Mesendoderm (in vitro differentiated cells): ENCODE measurements around the gene VTCN1.

Experiments
- DNase-seq: peaks from one replicate; pipeline ENCODE4 v3.0.0; 2013
- H2AK5ac ChIP-seq: 2 replicates; pipeline ENCODE4 v1.6.1; 2013; ENCODE audit warnings: low read length, inconsistent platforms
- H2BK120ac ChIP-seq: 2 replicates; pipeline ENCODE4 v1.6.1; 2013; ENCODE audit warnings: low read depth, mild to moderate bottlenecking, low read length, moderate library complexity, mixed read lengths
- H2BK15ac ChIP-seq: replicated peaks from 2 replicates; pipeline ENCODE4 v1.6.1; 2013; ENCODE audit warnings: low read depth, mild to moderate bottlenecking, moderate library complexity
- H2BK5ac ChIP-seq: 2 replicates; pipeline ENCODE4 v1.6.1; 2013; ENCODE audit warnings: low read length, inconsistent platforms
- H3K18ac ChIP-seq: 2 replicates; pipeline ENCODE4 v1.6.1; 2013; ENCODE audit warnings: mild to moderate bottlenecking, low read length, mixed read lengths
- H3K23ac ChIP-seq: one replicate; pipeline ENCODE4 v1.6.1; 2013; ENCODE audit warnings: low read length
- H3K27ac ChIP-seq: 2 replicates; pipeline ENCODE4 v1.5.1; 2013; ENCODE audit warnings: low read depth, mild to moderate bottlenecking, inconsistent platforms, low read length, moderate library complexity
- H3K27me3 ChIP-seq: 2 replicates; pipeline ENCODE4 v1.6.1; 2013; ENCODE audit warnings: low read length, control low read depth, mild to moderate bottlenecking, inconsistent platforms; ENCODE audit not compliant: insufficient read depth, poor library complexity
- H3K36me3 ChIP-seq: 2 replicates; pipeline ENCODE4 v1.6.1; 2013; ENCODE audit warnings: low read length, inconsistent platforms; ENCODE audit not compliant: control insufficient read depth, insufficient read depth
- H3K4ac ChIP-seq: one replicate; pipeline ENCODE4 v1.6.1; 2013; ENCODE audit warnings: low read depth, mild to moderate bottlenecking, low read length, moderate library complexity
- H3K4me1 ChIP-seq: 2 replicates; pipeline ENCODE4 v1.6.1; 2013; ENCODE audit warnings: low read depth, low read length, inconsistent platforms; ENCODE audit not compliant: control insufficient read depth
- H3K4me2 ChIP-seq: 2 replicates; pipeline ENCODE4 v1.6.1; 2013; ENCODE audit warnings: low read length
- H3K4me3 ChIP-seq: 2 replicates; pipeline ENCODE4 v1.5.1; 2013; ENCODE audit warnings: mild to moderate bottlenecking, low read length
- H3K56ac ChIP-seq: one replicate; pipeline ENCODE4 v1.6.1; 2013; ENCODE audit warnings: low read length
- H3K79me1 ChIP-seq: 2 replicates; pipeline ENCODE4 v1.6.1; 2013; ENCODE audit warnings: low read length, inconsistent platforms
- H3K79me2 ChIP-seq: 2 replicates; pipeline ENCODE4 v1.6.1; 2013; ENCODE audit warnings: mild to moderate bottlenecking, low read length; ENCODE audit not compliant: control insufficient read depth, insufficient read depth
- H3K9ac ChIP-seq: 2 replicates; pipeline ENCODE4 v1.6.1; 2013; ENCODE audit warnings: low read length, inconsistent platforms
- H4K5ac ChIP-seq: one replicate; pipeline ENCODE4 v1.6.1; 2013; ENCODE audit warnings: low read length
- H4K8ac ChIP-seq: one replicate; pipeline ENCODE4 v1.6.1; 2013; ENCODE audit warnings: low read depth, mild to moderate bottlenecking, control low read depth, low read length, moderate library complexity
- WGBS: extraction: QIAGEN DNeasy Blood & Tissue Kit; methylation state at CpG from one replicate; pipeline ENCODE4 v1.1.7; 2013; ENCODE audit warnings: low lambda C conversion rate, missing lambda C conversion rate; ENCODE audit not compliant: insufficient coverage; ENCODE audit errors: extremely low coverage; 5-methylcytosine and 5-hydroxymethylcytosine counted together

VTCN1 gene

DNA sequence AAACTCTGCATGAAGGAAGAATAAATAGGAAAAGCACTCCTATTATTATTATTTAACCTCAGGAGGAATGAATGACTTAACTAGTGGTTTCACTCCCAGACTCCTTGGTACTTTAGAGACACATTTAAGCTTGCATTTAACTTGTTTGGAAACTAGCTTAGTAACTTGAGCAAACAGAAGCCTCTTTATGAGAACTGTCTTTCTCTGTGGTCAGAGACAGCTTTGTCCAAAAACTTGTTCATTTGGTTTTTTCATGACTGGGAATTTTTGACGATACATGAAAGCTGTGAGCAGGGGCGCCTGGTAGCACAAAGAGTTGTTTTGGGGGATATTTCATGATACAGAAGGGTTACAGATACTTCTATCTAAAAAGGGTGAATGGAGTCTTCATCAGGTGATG is 33.6 kb upstream of the VTCN1 start:
- Histone ChIP-seq H3K4ac (no peak overlapping the region), H2BK120ac (no peak overlapping the region), H2BK5ac (no peak overlapping the region), H3K36me3 (no peaks in the 10 kb centered on the region), H2AK5ac (no peak overlapping the region), H3K79me1 (no peaks in the 10 kb centered on the region), H3K4me3 (no peak overlapping the region), H3K27ac (no peak overlapping the region), H3K4me1 (no peaks in the 10 kb centered on the region), H2BK15ac (no peak overlapping the region), H3K9ac (no peak overlapping the region), H3K18ac (no peak overlapping the region), H3K23ac (no peak overlapping the region), H3K56ac (no peak overlapping the region), H3K79me2 (no peaks in the 10 kb centered on the region), H3K27me3 (no peaks in the 10 kb centered on the region), H3K4me2 (no peak overlapping the region), H4K8ac (no peak overlapping the region), H4K5ac (no peak overlapping the region)
- WGBS: no CpG with 5 or more reads among the region's 2 CpGs
- DNase-seq: no peak

DNA sequence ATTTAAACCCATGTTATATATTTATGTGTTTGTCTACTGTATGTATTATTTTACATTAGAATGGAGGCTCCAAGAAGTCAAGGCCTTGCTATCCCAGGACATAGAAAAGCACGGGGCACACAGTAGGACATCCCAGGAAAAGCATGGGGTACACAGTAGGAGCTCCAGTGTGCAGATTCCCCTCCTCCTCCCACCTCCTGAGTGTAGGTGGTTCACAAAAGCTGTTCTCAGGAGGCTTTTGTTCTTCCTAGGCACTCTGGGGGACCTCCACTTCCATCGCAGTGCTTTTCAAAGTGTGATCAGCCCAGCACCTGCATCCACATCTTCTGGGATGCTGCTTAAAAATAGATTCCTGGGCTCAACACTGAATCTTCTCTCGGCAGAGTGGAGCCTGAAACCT is 30.8 kb upstream of the VTCN1 start:
- H2BK15ac ChIP-seq: no peak overlapping the region
- DNase-seq: no peak
- H3K27ac ChIP-seq: no peak overlapping the region
- no peak overlapping the region for H3K9ac ChIP-seq
- no peaks in the 10 kb centered on the region for H3K79me1 ChIP-seq
- H3K56ac ChIP-seq: no peak overlapping the region
- H3K36me3 ChIP-seq: no peaks in the 10 kb centered on the region
- H3K27me3 ChIP-seq: no peaks in the 10 kb centered on the region
- no peak overlapping the region for H2AK5ac ChIP-seq
- no peak overlapping the region for H2BK120ac ChIP-seq
- WGBS: no CpG with 5 or more reads among the region's 3 CpGs
- H3K4ac ChIP-seq: no peak overlapping the region
- no peak overlapping the region for H4K5ac ChIP-seq
- H3K79me2 ChIP-seq: no peaks in the 10 kb centered on the region
- no peak overlapping the region for H3K18ac ChIP-seq
- peaks cover 4% of the 10 kb centered on the region for H3K4me1 ChIP-seq
- H2BK5ac ChIP-seq: no peak overlapping the region
- no peak overlapping the region for H3K4me3 ChIP-seq
- H3K23ac ChIP-seq: no peak overlapping the region
- H3K4me2 ChIP-seq: no peak overlapping the region
- H4K8ac ChIP-seq: no peak overlapping the region

DNA sequence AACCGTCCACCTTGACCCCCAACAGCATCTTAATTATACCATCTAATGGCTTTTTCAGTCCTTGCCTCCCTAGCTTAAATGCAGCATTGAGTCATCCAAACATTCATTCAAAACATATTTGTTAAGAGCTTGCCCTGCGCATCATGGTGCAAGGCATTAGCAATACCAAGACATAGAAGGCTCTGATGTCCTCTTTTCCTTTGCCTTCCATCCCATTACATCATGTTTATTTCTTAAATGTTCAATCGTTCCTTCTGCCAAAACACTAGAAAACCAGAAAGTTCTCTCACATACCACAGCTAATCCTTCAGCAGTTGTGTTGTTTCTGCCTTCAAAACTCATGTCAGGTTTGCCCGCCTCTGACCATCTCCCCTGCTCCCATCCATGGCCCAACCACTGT is 29.8 kb upstream of the VTCN1 start:
- Histone ChIP-seq H3K27me3 (no peaks in the 10 kb centered on the region), H3K4me3 (no peak overlapping the region), H2BK120ac (no peak overlapping the region), H2BK15ac (no peak overlapping the region), H3K9ac (no peak overlapping the region), H3K56ac (no peak overlapping the region), H4K8ac (no peak overlapping the region), H4K5ac (no peak overlapping the region), H3K4ac (no peak overlapping the region), H3K79me1 (no peaks in the 10 kb centered on the region), H2BK5ac (no peak overlapping the region), H3K36me3 (no peaks in the 10 kb centered on the region), H3K18ac (no peak overlapping the region), H3K23ac (no peak overlapping the region), H3K4me1 (peaks cover 4% of the 10 kb centered on the region), H3K27ac (no peak overlapping the region), H3K79me2 (no peaks in the 10 kb centered on the region), H3K4me2 (no peak overlapping the region), H2AK5ac (no peak overlapping the region)
- no peak for DNase-seq
- WGBS: no CpG with 5 or more reads among the region's 4 CpGs

DNA sequence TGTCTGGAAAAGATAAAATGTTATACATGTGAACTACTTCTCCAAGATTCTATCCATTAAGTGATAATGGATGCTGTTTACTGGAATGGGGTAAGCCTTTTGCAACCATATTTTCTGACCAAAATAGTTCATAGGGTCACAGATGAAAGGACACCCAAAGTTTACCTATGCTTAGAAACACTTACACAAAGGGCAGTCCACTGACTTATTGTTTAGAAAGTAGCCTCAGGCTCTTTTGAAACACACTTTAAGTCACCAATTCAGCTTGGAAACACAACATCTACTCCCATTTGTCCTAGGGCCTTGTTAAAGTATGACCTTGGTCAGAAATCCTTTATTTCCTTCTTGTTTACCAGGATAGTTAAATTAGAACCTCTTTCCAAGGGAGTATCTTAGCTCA is 28.7 kb upstream of the VTCN1 start:
- Histone ChIP-seq H2BK15ac (no peak overlapping the region), H3K4me2 (no peak overlapping the region), H3K27ac (no peak overlapping the region), H3K56ac (no peak overlapping the region), H3K4ac (no peak overlapping the region), H3K4me1 (peaks cover 4% of the 10 kb centered on the region), H3K9ac (no peak overlapping the region), H4K5ac (no peak overlapping the region), H3K36me3 (no peaks in the 10 kb centered on the region), H3K4me3 (no peak overlapping the region), H3K27me3 (no peaks in the 10 kb centered on the region), H3K18ac (no peak overlapping the region), H2AK5ac (no peak overlapping the region), H3K79me2 (no peaks in the 10 kb centered on the region), H2BK120ac (no peak overlapping the region), H4K8ac (no peak overlapping the region), H3K23ac (no peak overlapping the region), H2BK5ac (no peak overlapping the region), H3K79me1 (no peaks in the 10 kb centered on the region)
- no peak for DNase-seq

DNA sequence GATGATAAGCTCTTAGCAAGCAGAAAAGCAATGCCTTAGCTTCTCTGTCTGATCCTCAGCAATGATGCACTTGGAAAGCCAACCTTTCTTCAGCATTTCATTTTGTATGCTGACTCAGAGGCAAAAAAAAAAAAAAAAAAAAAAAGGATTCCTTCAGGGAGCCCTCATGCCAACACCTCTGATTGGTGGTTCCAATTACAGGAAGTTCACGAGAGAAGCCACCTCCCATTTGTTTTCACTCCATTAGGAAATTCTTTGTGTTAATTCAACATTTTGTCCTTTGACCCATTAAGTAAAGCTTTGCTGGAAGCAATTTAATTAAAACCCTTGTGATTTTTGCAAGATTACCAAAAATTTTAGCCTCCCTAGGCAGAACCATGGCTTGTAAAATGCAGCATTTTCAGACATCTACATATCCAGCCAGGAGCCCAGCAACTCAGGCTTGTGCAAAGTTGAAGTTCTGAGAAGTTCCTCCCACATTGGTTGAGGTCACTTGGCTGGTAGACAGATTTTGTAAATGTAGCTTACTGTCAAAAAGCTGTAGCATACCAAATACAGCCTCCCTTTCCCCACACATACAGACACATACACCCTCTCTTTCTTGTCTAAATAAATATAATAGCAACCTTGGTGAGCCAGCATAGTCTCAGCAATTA is 27.1 kb upstream of the VTCN1 start:
- Histone ChIP-seq H3K4me2 (no peak overlapping the region), H3K18ac (no peak overlapping the region), H3K56ac (no peak overlapping the region), H2BK5ac (no peak overlapping the region), H2AK5ac (no peak overlapping the region), H4K8ac (no peak overlapping the region), H2BK120ac (no peak overlapping the region), H3K27ac (no peak overlapping the region), H3K79me2 (no peaks in the 10 kb centered on the region), H2BK15ac (no peak overlapping the region), H3K23ac (no peak overlapping the region), H3K4ac (no peak overlapping the region), H3K4me3 (no peak overlapping the region), H3K36me3 (no peaks in the 10 kb centered on the region), H4K5ac (no peak overlapping the region), H3K9ac (no peak overlapping the region), H3K79me1 (no peaks in the 10 kb centered on the region), H3K4me1 (peaks cover 4% of the 10 kb centered on the region), H3K27me3 (no peaks in the 10 kb centered on the region)
- WGBS: no CpG with 5 or more reads among the region's 1 CpG
- DNase-seq: peak; percentile 71

DNA sequence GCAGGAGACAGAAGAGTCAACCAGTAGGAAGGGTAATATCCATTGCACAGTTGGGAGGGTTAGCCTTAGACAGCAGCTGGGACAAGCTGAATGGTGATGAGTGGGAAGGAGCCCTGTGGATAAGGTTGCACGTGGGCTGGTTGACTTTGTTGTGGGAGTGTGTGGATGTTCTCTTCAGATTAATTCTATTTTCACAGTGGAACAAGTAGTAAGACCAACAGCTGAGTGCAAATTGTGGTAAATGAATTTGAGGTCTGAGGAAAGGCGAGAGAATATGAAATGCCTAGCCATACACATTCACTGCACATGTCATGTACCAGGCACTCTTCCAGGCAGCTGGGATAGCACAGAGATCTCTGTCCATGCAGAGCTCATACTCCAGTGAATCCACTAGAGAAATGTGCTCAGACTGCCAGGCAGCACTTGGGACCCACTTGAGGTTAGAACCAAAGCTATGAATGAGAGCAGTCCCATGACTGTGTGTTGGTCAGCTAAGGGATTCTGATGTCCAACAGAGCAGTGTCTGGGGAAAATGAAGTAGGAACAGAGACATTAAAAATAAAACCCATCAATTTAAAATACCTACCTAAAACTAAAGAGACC is 25.2 kb upstream of the VTCN1 start:
- Histone ChIP-seq H3K79me1 (no peaks in the 10 kb centered on the region), H3K4me2 (no peak overlapping the region), H2BK120ac (no peak overlapping the region), H4K5ac (no peak overlapping the region), H3K27me3 (no peaks in the 10 kb centered on the region), H3K23ac (no peak overlapping the region), H3K4me1 (peaks cover 4% of the 10 kb centered on the region), H3K79me2 (no peaks in the 10 kb centered on the region), H3K18ac (no peak overlapping the region), H3K56ac (no peak overlapping the region), H4K8ac (no peak overlapping the region), H2AK5ac (no peak overlapping the region), H3K9ac (no peak overlapping the region), H3K4me3 (no peak overlapping the region), H3K36me3 (no peaks in the 10 kb centered on the region), H2BK5ac (no peak overlapping the region), H3K27ac (no peak overlapping the region), H2BK15ac (no peak overlapping the region), H3K4ac (no peak overlapping the region)
- no peak for DNase-seq
- no CpG with 5 or more reads among the region's 2 CpGs for WGBS
